Vagina (tissue), 2 donors: ENCODE data around the gene BDKRB1.

ENCODE experiments used
- POLR2A ChIP-seq, 2 donors: fragments of 450-650 bp; IDR thresholded peaks; one replicate each; pipeline ENCODE4 v1.6.1; 2017; ENCODE audit warnings: antibody characterized with exemption in 2 of 2, mild to moderate bottlenecking in 2 of 2, moderate library complexity in 2 of 2
- POLR2AphosphoS5 ChIP-seq, 2 donors: sonication (generic); formaldehyde crosslinking; IDR thresholded peaks; one replicate each; pipeline ENCODE4 v1.9.0; 2017; ENCODE audit warnings: antibody characterized with exemption in 2 of 2, mild to moderate bottlenecking in 2 of 2, low read depth in 1 of 2; ENCODE audit not compliant: insufficient read depth in 1 of 2
- TF ChIP-seq, protein P1 (sequence below), 3 experiments: fragments of 450-650 bp in 2 of 3; fragments of 200-600 bp in 1 of 3; sonication (generic) in 1 of 3; IDR thresholded peaks; one replicate each; pipeline ENCODE4 v1.5.1; 2017 to 2019; ENCODE audit warnings: antibody characterized with exemption in 3 of 3, mild to moderate bottlenecking in 2 of 3, moderate library complexity in 2 of 3

GRCh38 chr14:96272777-96273473 is 16.9 kb downstream of the BDKRB1 start:
- TF ChIP-seq, protein P1, sequence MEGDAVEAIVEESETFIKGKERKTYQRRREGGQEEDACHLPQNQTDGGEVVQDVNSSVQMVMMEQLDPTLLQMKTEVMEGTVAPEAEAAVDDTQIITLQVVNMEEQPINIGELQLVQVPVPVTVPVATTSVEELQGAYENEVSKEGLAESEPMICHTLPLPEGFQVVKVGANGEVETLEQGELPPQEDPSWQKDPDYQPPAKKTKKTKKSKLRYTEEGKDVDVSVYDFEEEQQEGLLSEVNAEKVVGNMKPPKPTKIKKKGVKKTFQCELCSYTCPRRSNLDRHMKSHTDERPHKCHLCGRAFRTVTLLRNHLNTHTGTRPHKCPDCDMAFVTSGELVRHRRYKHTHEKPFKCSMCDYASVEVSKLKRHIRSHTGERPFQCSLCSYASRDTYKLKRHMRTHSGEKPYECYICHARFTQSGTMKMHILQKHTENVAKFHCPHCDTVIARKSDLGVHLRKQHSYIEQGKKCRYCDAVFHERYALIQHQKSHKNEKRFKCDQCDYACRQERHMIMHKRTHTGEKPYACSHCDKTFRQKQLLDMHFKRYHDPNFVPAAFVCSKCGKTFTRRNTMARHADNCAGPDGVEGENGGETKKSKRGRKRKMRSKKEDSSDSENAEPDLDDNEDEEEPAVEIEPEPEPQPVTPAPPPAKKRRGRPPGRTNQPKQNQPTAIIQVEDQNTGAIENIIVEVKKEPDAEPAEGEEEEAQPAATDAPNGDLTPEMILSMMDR (IDR thresholded peaks at IDR 0.05): no peak
- no peak for TF ChIP-seq POLR2AphosphoS5 (IDR thresholded peaks at IDR 0.05; ENCODE audit: insufficient read depth in 1 of 2, low read depth in 1 of 2)
- no peak for TF ChIP-seq POLR2A (IDR thresholded peaks at IDR 0.05)
